Mucosa of rectum (tissue), 2 donors: ENCODE results near the gene MARCO.

Experiments
- H3K27ac ChIP-seq, 2 donors: one replicate each; pipeline ENCODE4 v1.7.0; 2013; ENCODE audit warnings: inconsistent platforms in 2 of 2, low read depth in 2 of 2, low read length in 2 of 2
- H3K27me3 ChIP-seq, 2 donors: one replicate each; pipeline ENCODE4 v1.7.0; 2013; ENCODE audit warnings: low read length in 2 of 2; ENCODE audit not compliant: control insufficient read depth in 2 of 2, insufficient read depth in 2 of 2
- H3K36me3 ChIP-seq, 2 donors: one replicate each; pipeline ENCODE4 v1.7.0; 2013; ENCODE audit warnings: low read length in 2 of 2; ENCODE audit not compliant: control insufficient read depth in 2 of 2, insufficient read depth in 2 of 2
- H3K4me1 ChIP-seq, 2 donors: one replicate each; pipeline ENCODE4 v1.7.0; 2013; ENCODE audit warnings: low read length in 2 of 2, mild to moderate bottlenecking in 1 of 2; ENCODE audit not compliant: control insufficient read depth in 2 of 2, insufficient read depth in 2 of 2
- H3K4me3 ChIP-seq, 2 donors: one replicate each; pipeline ENCODE4 v1.7.0; 2013; ENCODE audit warnings: low read length in 2 of 2
- H3K9ac ChIP-seq, 2 donors: one replicate each; pipeline ENCODE4 v1.7.0; 2013; ENCODE audit warnings: low read length in 2 of 2, low read depth in 1 of 2, mild to moderate bottlenecking in 1 of 2
- H3K9me3 ChIP-seq, 2 donors: one replicate each; pipeline ENCODE4 v1.7.0; 2013; ENCODE audit warnings: low read length in 2 of 2; ENCODE audit not compliant: control insufficient read depth in 2 of 2
- donor health status: healthy.
- donor health status: Normal muscosa, but diverticular disease.

The MARCO gene

GRCh38 chr2:118942031-118942430 is at the start of gene MARCO:
TSS of gene MARCO (plus strand) at chr2:118942194. CDS start at chr2:118942301, 107 bp downstream.
- H3K27ac ChIP-seq = no peak within 1 kb of the TSS

DNA sequence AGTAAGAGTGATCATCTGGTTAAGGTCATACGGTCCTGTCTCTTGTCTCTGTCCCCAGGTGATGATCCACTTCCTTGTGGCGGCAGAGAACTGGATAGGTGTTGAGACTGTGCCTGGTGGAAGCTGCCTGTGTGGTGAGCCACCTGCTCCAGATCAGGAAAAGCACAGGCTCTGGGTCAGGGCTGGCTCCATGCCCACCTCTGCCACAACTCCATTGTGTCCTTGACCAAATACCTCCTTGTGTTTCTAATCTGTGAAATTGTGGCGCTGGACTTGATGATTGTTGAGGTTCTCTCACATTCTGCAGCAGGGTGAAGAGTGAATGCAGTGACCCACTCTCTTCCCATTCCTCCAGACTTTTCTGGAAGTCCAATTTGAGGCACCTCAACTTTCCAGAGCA is 48.9 kb upstream of the MARCO start:
- H3K27ac ChIP-seq = no peak overlapping the region
- peaks cover 0 to 5% of the 10 kb centered on the region in 2 donors for H3K9me3 ChIP-seq
- H3K4me1 ChIP-seq = no peaks in the 10 kb centered on the region
- no peaks in the 10 kb centered on the region for H3K27me3 ChIP-seq
- H3K4me3 ChIP-seq = no peak overlapping the region
- H3K36me3 ChIP-seq = no peaks in the 10 kb centered on the region
- no peak overlapping the region for H3K9ac ChIP-seq

More at GRCh38 chr2:118942031-118942430, at the start of gene MARCO:
- Histone ChIP-seq H3K9ac (no peak within 1 kb of the TSS), H3K9me3 (no peaks in the 10 kb centered on the region), H3K4me3 (no peak within 1 kb of the TSS), H3K4me1 (peaks cover 11% of the 10 kb centered on the region in 2 donors), H3K27me3 (no peaks in the 10 kb centered on the region), H3K36me3 (no peaks in the 10 kb centered on the region)

DNA sequence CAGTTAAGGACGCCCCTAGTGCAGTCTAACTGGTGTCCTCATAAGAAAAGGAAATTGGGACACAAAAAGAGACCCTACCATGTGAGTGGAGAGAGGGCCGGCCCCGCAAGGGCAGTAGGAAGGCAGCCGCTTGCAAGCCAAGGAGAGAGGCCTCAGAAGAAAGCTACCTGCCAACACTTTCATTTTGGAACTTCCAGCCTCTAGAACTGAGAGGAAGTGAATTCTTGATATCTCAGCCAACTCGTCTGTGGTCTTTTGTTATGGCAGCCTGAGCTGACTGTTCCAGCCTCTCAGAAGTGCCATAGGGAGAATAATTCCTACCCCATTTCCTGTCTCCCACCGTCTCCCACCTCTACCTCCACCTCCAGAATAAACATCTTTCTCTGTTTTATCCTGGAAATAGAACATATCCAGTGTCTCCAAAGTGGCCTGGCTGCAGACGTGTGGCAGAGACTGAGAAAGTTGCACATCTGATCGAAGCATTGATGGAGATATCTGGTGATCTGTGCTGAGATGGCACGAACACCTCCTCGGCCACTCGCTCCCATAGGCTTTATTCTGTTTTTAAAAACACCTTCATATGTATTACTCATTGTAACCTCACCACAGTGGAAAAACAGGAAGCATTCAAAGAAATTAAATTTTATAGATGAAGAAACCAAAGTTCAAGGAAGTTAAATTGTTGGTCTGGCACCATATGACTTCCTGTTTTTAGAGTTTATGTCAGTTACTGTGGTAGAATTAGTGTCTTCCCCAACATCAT is 39.5 kb upstream of the MARCO start:
- Histone ChIP-seq H3K4me3 (peak overlapping the region; percentile 37 to 65), H3K4me1 (peaks cover 20 to 21% of the 10 kb centered on the region in 2 donors), H3K9ac (no peak overlapping the region), H3K9me3 (no peaks in the 10 kb centered on the region), H3K27me3 (no peaks in the 10 kb centered on the region), H3K27ac (peak overlapping the region; percentile 75 to 78), H3K36me3 (no peaks in the 10 kb centered on the region)

DNA sequence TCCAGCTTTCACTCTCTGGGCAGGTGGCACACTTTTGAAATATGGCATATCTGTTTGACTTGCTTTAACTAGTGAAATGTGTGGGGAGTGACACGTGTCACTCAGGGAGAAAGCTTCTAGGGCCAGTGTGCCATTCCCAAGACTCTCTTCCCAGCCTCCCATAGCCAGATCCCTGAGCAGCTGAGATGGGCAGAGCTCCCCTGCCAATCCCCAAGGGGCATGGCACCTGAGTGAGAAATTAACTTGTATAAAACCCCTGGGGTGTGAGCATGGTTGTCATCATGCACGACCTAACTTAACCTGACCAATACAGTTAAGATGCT is 39.0 kb upstream of the MARCO start:
- Histone ChIP-seq H3K4me1 (peaks cover 20 to 21% of the 10 kb centered on the region in 2 donors), H3K36me3 (no peaks in the 10 kb centered on the region), H3K27me3 (no peaks in the 10 kb centered on the region), H3K9ac (no peak overlapping the region), H3K4me3 (peak overlapping the region in 1 of 2 donors; percentile 11), H3K9me3 (no peaks in the 10 kb centered on the region), H3K27ac (peak overlapping the region; percentile 61 to 69)

DNA sequence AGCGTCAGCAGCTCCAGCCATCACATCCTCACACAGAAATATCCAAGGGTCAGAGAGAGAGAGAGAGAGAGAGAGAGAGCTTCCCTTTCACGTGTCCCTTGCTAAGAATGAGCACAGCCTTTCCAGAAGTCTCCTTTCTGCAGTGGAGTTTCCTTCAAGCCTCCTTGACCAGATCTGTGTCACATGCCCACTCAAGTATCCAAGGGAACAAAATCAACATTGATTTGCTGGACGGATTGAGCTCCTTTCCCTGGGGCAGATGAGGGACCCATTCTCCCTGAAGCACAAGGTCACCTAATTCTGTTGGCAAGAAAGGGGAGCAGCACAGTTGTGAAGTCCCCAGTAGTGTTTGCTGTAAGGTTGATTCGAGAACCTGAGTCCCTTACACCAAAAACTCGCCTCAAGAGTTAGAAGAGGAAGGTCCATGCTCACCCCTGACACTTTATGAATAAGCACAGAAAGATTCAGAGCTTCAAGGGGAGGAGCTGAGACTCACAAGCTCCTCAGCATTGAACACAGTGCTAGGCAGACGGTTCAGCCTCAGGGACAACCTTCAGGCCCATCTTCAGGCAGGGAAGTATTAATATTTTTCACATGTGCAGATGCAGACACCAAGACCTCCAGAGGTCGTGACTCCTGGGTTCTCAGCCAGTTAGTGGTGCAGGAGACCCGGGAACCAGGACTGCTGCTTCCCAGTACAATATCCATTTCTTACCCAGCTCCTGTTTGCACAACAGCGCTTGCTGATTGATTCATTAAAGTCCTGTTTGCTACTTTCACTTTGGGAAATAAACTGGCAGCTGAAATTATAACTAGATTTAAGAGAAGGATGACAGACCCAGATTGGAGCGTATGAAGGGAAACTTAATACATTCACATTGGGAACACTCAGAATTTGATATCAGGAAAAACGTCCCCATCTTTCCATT is 38.2 kb upstream of the MARCO start:
- peak overlapping the region in 1 of 2 donors; percentile 11 for H3K4me3 ChIP-seq

GRCh38 chr2:118905206-118905605 is 36.8 kb upstream of the MARCO start:
- Histone ChIP-seq H3K36me3 (no peaks in the 10 kb centered on the region), H3K4me3 (no peak overlapping the region), H3K27ac (no peak overlapping the region), H3K27me3 (no peaks in the 10 kb centered on the region), H3K9me3 (no peaks in the 10 kb centered on the region), H3K9ac (no peak overlapping the region), H3K4me1 (peaks cover 20 to 21% of the 10 kb centered on the region in 2 donors)

More for the DNA sequence above, 38.2 kb upstream of the MARCO start:
- no peaks in the 10 kb centered on the region for H3K27me3 ChIP-seq
- H3K4me1 ChIP-seq = peaks cover 20 to 21% of the 10 kb centered on the region in 2 donors
- no peaks in the 10 kb centered on the region for H3K36me3 ChIP-seq
- no peak overlapping the region for H3K9ac ChIP-seq
- no peaks in the 10 kb centered on the region for H3K9me3 ChIP-seq
- H3K27ac ChIP-seq = peak overlapping the region in 1 of 2 donors; percentile 69

GRCh38 chr2:118906186-118906585 is 35.8 kb upstream of the MARCO start:
- Histone ChIP-seq H3K36me3 (no peaks in the 10 kb centered on the region), H3K4me1 (peaks cover 20 to 21% of the 10 kb centered on the region in 2 donors), H3K9me3 (no peaks in the 10 kb centered on the region), H3K27me3 (no peaks in the 10 kb centered on the region), H3K27ac (no peak overlapping the region), H3K9ac (no peak overlapping the region), H3K4me3 (no peak overlapping the region)

- Histone ChIP-seq H3K9me3 (no peaks in the 10 kb centered on the region), H3K4me1 (peaks cover 10 to 11% of the 10 kb centered on the region in 2 donors), H3K4me3 (no peak overlapping the region), H3K36me3 (no peaks in the 10 kb centered on the region), H3K27ac (no peak overlapping the region), H3K9ac (no peak overlapping the region), H3K27me3 (no peaks in the 10 kb centered on the region)
Observed at GRCh38 chr2:118907759-118908158, 34.2 kb upstream of the MARCO start.

DNA sequence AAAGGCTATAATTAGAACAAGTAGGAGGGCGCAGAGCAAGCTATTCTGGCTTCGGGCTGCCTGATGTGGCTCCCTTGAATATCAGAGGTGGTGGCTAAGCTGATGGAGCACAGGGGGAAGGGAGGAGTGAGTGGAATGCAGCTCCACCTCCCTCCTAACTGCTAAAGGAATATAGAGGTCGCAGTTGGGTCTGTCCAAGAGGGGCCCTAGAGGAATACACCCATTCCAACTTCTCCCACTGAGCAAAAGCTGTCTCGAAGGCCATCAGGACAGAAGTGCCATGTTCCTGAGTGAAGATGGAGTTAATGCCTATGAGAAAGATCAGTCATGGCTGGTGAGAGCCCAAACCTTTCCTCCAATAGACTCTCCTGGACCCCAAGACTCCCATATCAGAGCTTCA is 32.8 kb upstream of the MARCO start:
- Histone ChIP-seq H3K27me3 (no peaks in the 10 kb centered on the region), H3K4me1 (no peaks in the 10 kb centered on the region), H3K36me3 (no peaks in the 10 kb centered on the region), H3K27ac (no peak overlapping the region), H3K9me3 (no peaks in the 10 kb centered on the region), H3K4me3 (no peak overlapping the region), H3K9ac (no peak overlapping the region)
